ENCODE results near the gene KIAA0513. TPM values are rescaled to one million over a fixed set of nuclear protein-coding genes. Genes with fewer than 3 reads are reported as not detected.

Gene KIAA0513
- total RNA-seq, 4 donors from 2014 or later = 5.5 to 13.8 (median 11.7) TPM

DNA sequence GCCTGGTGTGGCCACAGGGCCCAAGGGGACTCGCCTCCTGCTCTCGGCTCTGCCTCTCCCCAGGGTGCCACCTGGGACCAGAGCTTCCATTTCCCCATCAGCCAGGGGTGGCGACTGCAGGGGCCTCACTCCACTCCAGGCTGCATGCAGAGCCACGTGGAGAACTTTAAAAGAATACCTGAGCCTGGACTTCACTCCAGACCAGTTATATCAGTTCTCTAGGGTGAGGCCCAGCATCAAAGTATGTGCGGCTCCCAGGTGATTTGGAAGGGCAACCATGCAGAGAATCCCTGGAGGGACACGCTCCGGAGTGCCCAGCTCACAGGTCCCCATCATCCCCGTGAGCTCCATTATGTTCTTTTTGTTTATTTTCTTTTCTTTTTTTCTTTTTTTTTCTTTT, 39.8 kb downstream of the KIAA0513 start:
- TF ChIP-seq, protein P1, sequence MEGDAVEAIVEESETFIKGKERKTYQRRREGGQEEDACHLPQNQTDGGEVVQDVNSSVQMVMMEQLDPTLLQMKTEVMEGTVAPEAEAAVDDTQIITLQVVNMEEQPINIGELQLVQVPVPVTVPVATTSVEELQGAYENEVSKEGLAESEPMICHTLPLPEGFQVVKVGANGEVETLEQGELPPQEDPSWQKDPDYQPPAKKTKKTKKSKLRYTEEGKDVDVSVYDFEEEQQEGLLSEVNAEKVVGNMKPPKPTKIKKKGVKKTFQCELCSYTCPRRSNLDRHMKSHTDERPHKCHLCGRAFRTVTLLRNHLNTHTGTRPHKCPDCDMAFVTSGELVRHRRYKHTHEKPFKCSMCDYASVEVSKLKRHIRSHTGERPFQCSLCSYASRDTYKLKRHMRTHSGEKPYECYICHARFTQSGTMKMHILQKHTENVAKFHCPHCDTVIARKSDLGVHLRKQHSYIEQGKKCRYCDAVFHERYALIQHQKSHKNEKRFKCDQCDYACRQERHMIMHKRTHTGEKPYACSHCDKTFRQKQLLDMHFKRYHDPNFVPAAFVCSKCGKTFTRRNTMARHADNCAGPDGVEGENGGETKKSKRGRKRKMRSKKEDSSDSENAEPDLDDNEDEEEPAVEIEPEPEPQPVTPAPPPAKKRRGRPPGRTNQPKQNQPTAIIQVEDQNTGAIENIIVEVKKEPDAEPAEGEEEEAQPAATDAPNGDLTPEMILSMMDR (IDR thresholded peaks at IDR 0.05; ENCODE audit: low read depth) = no peak

DNA sequence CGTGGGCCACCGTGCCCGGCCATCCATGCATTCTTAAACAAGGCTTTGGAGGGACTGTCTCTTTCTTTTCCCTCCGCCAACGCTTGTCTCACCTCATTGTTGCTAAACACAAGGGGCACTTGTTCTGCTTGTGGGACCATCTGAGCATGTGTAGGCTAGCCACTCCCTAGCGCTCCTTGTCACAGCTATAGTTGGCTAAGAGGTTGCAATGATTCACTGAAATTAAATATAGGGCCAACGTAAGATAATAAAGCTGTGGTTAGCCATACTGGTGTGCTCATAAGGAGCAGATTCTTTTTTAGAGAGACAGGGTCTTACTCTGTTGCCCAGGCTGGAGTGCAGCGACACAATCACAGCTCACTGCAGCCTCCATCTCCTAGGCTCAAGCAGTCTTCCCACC, 41.2 kb downstream of the KIAA0513 start:
- TF ChIP-seq, protein P1 (IDR thresholded peaks at IDR 0.05; ENCODE audit: low read depth) = no peak

DNA sequence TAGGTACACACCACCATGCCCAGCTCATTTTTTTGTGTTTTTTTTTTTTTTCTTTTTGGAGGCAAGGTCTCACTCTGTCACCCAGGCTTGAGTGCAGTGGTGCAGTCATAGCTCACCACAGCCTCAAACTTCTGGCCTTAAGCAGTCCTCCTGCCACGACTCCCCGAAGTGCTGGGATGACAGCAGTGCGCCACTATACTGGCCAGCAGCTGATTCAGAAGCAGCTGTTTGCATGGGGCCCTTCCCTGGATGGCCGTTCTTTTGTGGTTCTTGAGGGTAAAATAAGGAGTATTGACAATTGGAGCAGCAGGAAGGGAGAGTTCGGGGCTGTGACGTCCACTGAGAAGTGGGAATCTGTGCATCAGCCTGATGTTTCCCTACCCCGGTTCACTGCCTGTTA, 41.6 kb downstream of the KIAA0513 start:
- TF ChIP-seq, protein P1 (IDR thresholded peaks at IDR 0.05; ENCODE audit: low read depth) = no peak

DNA sequence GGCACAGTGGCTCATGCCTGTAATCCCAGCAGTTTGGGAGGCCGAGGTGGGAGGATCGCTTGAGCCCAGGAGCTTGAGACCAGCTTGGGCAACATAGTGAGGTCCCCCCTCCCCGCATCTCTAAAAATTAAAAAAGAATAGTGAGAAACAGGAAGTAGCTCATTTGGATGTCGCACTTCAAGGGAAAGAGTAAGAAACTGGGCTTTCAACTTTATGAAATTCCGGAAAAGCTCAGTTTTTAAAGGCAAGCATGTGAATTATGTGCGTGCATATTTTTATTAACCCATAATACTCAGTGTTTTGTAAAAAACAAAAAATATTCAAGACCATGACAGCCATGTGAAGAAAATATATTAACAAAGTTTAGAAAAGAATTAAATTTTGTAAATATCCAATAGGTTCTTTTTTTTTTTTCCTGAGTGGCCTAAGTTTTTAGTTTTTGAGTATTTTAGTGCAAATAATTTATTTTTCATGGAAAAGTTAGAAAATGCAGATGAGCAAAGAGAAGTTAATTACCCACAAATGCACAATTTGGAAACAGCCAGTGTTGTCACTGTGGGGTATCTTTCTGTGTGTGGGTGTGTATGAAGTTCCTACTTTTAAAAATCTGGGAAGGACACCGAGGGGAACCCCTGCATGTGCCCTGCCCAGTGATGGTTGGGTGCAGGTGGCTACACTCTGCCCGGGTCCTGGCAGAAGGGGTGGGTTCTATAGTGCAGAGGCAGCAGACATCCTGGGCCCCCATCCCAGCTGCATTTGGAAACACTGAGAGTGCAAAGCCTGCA, 44.7 kb downstream of the KIAA0513 start:
- TF ChIP-seq, protein P1 (IDR thresholded peaks at IDR 0.05; ENCODE audit: low read depth) = no peak

DNA sequence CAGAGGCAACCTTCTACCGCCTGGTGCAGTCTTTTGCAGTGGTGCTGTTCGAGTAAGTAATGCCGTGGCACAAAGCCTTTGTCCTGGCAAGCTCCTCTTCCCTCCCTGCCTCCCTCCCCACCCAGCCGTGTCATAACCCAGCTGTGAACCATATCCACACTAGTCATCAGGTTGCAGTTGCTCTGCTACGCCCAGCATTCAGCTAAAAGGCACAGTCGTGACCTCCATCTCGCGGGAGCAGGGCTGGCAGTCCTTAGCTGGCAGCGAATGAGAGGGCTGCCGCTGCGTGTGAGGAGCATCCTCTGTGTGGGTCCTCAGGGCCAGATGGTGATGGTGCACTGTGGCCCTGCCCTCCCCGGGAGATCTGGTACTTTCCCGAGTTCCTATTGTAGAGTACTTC, 45.4 kb downstream of the KIAA0513 start:
- TF ChIP-seq, protein P1 (IDR thresholded peaks at IDR 0.05; ENCODE audit: low read depth) = no peak

DNA sequence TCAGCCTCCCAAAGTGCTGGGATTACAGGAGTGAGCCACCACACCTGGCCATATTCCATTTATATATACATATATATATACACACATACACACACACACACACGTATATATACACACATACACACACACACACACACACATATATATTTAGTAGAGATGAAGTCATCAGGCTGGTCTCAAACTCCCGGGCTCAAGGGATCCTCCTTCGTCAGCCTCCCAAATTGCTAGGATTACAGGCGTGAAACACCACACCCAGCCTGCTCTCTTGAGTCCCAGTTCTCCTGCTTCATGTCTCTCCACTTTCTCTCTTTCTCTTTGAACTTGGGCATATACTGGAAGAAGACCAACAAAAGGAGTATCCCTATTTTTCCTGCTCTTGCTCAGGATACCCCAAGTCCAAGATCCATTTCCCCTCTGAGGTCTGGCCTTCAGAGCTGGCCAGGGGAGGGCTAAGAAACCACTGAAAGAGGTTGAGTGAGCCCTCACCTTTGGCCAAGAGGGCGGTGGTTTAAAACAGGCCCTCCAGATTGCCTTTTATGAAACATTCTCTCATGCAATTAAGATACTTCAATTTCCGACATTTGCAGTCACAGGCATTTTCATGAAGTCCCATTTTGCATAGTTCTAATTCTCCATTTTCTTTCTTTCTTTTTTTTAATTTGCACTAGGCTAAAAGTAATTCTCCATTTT, 46.8 kb downstream of the KIAA0513 start:
- TF ChIP-seq, protein P1 (IDR thresholded peaks at IDR 0.05; ENCODE audit: low read depth) = no peak

DNA sequence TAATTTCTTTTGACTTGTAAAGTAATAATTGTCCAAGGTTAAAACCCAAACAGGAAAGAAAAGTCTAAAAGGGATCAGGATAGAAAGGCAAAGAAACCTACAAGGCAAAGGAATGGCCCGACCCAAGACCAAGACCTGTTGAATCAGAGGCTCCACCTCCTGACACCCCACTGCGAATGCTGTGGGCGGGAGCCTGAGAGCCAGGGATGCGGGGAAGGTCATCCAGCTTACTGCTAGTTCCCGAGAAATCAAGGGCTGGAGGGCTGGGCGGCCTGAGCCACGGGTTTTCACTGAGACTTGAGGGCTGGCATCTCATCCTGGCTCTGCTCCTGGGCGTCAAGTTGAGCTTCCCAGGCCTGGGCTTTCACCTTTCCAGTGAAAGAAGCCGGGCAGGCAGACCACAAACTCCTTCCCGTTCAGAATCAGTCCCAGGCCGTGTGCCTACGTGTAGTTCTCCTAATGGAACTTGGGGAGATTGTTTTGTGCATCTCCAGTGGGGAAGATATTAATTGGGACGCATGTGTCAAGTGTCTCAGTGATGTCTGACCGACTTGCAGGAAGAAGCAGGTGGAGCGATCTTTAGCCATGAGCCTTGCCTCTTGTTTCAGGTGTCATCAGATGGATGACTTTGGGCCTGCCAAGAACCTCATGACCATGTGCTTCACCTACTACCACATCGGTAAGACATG, 47.8 kb downstream of the KIAA0513 start:
- TF ChIP-seq, protein P1 (IDR thresholded peaks at IDR 0.05; ENCODE audit: low read depth) = no peak
